GM19372 (cell line): ENCODE data around the gene SPON2.

Experiments
- ATAC-seq: cut with Tn5 transposase; IDR thresholded peaks from one replicate; pipeline ENCODE4 v1.9.1; 2021; ENCODE audit warnings: mild to moderate bottlenecking, low read depth, moderate library complexity; ENCODE audit not compliant: unreplicated experiment

Gene SPON2

DNA sequence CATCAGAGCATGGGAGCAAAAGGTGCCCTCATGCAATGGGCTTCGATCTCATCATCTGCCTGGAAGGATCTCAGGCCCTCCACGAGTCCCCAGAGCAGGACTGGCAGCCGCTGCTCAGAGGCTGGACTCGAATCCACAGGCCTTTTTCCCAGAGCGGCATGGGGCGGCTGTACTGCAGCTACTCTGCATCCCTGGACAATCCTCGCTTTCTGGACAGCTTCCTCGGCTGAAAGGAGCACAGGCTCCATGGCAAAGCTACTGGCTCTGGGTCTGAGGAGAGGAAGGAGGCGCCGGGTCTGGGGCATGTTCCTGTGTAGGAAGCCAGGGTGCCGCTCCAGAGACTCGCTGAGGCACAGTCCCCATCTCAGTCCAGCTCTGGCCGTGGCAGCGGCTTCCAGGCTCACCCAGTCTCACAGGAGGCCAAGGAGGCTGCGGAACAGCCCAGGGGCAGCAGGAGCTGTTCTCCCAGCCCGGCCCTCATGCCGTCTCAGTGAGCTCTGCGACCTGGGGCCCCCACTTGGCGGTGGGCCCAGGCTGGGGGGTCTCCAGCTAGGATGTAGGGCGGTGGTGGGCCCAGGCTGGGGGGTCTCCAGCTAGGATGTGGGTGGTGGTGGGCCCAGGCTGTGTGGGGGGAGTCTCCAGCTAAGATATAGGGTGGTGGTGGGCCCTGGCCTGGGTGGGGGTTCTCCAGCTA is 2.7 kb upstream of the SPON2 start:
- ATAC-seq: no peak

DNA sequence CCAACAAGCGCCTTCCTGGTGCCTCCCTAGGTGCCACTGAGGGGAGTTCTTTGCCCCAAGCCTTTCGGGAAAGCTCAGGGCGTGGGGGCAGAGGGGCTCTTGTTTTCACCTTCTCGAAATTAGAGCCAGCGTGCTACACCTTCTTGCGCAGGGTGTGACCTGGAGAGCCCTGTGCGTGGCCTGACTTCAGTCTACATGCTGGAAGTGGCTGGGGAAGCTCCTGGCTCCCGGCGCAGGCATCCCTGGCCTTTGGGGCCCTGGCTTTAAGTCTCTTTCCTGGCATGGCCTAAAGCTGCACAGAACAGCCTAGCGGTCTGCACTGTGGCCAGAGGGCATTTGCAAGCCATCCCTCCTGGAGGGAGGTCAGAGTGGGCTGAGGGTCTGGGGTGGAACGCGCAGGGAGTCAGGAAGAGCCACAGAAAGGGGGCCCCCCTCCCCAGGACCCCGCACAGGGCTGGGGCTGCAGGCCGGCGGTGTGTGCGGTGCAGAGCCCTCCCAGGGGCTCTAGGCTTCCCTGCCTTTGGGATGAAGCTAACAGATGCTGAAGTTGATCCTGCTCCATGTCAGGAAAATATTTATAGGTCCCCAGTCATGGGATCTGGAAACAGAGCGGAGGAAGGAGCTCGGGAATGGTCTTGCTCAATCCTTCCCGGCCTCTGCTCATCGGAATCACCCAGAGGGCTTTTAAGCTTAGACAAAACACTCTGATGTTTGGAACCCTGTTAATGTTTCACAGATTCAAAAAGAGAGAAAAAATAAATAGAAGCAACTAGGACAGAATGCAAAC is 781 bp upstream of the SPON2 start:
- ATAC-seq: no peak

DNA sequence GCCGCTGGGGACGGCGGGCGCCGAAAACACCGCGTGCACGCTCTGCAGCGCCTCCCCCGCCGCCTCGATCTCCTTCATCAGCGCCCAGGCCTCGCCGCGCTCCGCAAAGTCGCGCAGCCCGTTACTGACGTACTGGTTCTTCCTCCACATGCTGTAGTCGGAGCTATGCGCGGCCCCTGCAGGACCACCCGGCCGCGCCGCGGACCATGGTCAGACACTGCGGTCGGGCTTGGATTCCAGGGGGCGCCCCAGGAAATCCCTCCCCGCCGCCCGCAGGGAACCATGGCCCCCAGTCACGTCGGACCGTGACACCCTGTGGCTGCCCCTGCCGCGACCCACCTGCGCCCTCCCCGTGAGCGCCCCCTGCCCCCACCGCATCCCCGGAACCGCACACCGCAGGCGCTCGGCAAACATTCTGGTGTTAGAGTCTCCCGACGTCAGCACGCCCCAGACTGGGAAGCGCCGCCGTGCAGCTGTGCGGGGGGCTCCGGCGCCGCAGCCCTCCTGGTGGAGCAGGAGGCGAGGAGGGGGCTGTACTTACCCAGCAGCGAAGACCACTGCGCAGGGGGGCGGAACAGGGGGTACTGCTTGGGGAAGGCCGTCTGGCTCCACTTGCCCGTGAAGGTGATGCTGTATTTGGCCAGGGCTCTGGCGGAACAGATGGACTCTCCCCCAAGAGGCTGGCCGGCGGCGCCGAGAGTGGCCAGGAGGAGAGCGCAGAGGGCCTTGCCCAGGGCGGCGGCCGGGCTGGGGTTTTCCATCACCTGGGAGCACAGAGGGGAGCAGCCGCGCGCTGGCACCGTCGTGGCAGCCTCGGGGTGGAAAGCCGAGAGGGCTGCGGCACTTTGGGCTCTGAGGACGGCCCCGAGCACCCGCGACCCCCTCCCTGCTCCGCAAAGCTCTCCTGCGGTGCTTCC is 814 bp downstream of the SPON2 start:
- ATAC-seq: no peak

DNA sequence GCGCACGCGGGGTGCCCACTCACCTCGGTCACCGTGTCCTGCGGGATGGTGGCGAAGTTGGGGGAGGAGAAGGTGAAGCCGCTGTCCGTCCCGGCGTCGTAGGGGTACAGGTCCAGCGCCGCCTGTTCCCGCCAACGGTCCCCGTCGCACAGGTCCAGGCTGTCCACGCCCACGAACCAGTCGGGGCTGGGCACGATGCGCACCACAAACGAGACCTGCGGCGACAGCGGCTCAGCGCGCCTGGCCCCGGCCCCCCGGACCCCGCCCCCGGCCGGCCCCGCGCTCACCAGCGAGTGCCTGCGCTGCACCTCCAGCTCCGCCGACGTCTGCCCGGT is 1.4 kb downstream of the SPON2 start:
- no peak for ATAC-seq

DNA sequence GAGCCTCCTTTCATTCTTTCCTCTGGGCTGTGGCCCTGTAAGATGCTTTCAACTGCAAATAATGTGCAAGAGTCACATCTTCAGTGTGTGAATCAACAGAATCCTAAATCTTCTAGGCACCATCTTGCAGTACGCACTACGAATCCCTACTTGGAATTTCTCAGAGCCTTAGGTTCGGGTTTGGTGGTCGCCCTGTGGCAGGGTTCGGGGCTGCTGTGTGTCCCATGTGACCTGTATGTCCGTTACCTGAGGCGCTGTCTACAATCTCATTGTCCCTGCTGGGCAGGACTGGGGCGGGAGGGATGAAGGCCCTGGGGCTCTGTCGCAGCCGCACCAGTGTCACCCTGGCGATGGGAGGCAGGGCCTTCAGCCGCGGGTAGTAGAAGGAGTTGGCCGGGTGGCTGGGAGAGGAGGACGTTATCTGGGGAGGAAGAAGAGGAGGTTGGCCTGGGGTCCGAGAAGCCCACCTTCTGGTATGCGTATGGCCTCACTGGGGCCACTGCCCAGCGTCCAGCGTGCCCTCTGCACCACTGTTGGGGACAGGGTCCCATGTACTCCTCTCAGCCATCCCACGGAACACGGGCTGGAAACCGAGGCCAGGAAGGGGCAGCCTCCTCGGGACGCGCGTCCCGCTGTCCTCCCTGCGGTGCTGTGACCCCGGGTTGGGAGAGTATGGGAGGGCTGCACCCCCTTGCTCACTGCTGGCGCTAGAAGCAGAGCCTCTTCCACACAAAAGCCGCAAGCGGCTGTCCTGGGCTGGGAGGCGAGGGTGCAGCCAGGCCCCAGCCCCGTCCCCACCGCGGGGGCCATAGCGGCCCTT is 2.0 kb downstream of the SPON2 start:
- ATAC-seq: no peak

DNA sequence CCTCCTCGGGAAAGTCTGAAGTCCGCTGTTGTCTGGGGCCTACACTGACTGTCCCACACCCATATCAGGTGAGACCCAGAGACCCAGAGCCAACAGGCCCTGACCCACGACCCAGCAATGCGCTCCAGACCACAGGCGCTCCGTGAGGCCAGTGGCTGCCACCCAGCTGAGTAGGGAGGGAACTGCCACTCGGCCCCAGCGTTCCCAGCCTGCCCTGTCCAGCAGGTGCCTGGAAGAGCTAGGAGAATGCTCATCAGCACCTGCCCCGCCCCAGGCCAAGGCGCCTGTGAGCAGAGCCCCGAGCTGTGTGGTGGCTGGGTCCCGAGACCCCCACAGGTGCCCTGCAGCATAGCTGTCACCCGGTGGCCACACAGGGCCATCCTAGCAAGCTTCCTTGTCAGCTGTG is 2.7 kb downstream of the SPON2 start:
- no peak for ATAC-seq

DNA sequence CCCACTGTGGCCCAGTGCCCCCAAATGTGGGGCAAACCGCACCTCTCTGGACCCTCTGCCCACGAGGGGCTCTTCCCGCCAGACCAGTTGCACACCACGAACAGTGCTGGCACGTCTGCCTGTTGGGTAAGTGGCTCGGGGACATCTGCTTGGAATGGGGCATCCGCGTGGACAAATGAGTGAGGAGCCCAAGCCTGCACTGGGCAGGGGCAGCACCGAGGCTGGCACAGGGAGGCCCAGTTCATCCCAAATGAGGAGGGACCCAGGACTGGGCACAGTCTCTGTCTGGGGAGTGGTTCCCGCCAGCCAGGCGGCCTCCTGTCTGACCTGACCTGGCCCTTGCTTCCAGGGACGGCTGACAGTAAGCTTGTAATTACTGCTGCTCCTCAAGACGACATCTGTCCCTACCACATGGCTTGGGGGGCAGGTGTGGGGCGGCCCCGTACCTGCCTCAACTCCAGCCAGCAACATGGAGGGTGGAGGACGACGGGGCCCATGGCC is 3.2 kb downstream of the SPON2 start:
- no peak for ATAC-seq

DNA sequence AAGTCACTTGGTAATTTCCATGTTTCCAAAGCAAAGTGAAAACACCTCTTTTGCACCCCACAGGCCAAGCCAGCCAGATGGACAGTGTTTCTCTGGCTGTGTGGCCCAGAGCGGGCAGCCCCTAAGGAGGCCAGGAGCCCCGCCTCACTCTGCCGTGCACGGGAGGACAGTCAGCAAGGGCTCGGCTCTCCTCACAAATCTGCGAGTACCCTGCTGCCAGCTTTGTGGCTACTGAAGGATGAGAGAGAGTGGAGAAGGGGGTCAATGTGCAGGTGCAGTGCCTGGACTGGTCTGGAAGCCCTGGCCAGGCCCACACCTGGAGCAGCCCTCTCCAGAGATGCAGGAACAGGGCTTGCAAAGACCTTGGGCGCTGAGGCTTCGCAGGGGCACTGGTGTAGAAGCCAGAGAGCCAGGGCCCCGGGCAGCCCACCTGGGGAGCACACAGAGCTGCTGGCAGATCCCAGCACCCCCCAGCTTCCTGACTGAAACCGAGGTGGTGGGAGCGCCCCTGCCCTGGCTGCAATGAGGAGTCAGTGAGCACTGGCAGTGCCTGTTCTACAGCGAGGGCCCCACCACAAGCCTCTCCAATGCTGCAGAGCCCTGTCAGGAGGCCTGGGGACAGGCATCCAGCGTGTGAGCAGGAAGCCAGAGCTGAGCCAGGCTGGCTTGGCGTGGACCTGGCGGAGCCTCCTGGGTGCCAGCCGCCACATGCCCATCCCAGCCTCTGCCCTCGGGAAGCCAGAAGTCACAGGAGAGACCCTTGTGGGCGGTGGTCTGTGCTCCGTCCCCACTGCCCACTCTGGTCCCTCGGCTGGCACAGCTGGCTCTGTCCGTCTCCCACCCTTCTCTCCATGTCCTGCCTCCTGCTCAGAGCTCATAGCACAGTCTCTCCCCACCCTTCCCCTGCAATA is 3.9 kb downstream of the SPON2 start:
- ATAC-seq: no peak

DNA sequence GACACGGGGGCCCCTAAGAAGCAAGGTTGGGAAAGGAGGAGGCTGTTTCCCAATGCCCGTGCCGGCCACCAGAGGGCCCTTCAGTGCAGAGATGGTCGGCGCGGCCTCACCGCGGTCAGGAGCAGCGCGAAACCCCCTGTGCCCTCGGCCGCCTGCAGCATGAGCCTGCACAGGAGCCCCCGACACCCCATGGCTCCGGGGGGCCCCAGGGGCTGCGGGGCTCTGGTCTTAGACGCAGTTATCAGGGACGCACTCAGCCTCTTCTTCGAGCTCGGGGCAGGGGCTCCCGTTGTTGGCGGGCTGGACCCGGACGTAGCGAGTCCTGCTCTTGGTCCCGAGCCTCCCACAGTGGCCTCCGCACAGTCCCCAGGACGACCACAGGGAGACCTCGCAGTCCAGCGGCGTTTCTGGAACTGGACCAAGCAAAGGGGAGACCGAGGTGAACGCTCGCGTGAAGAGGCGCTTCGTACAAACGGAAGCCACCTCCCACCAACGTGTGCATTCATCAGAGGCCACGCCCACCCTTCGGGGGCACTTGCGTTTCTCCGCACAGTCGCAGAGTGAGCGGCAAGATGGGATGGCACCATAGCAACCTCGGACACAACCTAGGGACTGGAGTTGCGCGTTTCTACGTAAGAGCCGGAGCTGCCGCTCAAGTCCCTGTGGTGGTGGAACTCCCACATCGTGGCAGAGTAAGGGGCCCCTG is 5.0 kb downstream of the SPON2 start:
- peak; percentile 75 for ATAC-seq

DNA sequence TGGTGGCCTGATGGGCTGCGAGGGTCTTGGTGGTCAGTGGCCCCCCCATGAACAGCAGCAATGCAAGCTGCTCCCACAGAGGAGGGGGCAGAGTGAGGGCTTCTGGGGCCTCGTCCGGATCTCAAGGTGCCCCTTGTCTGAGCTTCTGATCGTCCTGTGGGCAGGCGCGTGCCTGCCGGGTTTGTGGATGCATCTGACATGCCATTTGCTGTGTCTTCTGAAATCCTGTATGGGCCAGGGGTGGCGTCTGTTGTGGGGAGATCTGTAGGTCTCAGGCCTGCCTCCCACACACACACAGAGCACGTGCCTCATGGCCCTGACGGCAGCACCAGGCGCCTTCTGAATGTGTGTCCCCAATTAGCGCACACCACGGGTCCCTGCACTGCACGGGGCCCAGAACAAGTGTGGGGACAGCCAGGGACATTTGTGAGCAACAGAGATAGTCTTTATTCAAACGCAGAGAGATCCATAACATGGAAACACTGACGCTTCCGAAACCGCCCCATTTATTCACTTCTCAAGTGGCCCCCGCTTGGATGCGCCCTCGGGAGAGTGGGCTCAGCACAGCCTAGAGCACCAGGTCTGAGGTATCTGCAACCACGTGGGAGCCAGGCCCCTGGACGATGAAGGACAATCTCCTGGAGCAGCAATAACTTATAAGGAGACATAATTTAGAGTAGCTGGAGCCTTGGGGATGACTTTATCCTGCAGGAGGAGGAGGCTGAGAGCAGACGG is 5.7 kb downstream of the SPON2 start:
- no peak for ATAC-seq

DNA sequence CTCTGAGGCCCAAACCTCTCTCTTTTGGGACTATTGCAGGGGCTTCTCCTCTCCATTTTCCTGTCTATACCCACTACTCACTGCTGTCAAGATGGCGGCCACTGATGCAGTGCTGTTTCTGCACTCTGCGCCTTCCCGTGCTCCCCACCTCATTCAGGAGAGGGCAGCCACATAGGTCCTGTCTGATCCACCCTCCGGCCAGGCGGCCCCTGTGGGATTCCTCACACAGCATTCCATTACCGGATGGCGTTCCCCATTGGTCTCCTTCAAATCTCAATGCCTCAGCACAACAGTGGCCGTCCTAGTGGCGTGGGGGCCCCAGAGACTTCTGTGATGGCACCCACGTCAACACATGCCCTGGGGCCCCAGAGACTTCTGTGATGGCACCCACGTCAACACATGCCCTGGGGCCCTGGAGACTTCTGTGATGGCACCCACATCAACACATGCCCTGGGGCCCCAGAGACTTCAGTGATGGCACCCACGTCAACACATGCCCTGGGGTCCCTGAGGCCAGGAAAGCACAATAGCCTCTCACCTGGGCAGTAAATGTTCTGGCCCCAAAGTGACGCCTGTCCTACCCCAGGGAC is 7.3 kb downstream of the SPON2 start:
- ATAC-seq: no peak

DNA sequence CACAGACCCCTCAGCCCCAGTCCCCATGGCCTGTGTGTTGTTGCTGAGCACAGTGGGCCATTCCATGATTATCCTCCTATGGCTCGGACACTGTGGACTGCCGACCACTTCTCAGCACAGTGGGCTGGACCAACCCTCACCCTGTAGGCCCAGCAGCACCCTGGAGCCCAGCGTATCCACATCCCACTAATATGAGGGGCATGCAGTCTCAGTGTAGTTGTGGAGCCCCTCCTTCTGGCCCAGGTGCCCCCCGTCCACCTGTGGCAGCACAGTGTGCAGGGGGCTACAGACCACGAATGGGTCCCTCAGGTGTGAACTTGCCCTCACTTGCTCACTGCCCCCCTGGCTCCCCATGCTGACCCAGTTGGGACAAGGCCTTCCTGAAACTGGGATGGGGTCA is 7.9 kb downstream of the SPON2 start:
- ATAC-seq: no peak

DNA sequence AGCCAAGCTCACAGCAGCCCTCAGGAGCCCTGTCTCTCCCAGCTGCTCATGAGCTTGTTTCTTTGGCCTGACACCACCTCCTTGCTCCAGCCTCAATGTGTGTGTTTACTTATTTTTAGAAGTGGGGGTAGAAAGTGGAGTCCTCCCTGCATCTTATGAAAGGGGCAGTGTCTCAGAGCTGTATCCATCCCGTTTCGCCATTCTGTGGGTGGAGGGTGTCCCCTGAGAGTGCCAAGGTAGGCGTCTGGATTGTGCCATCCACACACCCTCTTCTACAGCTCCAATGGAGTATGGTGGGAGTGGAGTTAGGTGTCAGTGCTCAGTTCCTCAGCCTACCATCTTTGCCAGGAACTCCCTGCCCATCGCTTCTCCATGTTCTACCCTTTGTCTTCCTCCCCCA is 8.3 kb downstream of the SPON2 start:
- ATAC-seq: no peak

DNA sequence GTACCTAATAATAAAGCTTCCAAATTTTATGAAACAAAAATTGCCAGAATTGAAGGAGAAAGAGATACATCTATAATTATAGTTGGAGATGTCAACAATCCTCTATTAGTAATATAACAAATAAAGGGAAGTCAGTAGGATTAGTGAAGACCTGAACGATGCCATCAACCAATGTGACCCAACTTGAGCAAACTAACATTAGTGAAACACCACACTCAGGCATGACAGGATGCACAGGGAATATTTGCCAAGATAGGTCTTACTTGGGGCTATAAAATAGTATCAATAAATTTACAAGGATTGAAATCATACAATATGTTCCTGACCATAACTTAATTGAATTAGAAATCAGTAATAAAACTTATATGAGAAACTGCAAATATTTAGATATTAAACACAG is 12.0 kb downstream of the SPON2 start:
- ATAC-seq: no peak

DNA sequence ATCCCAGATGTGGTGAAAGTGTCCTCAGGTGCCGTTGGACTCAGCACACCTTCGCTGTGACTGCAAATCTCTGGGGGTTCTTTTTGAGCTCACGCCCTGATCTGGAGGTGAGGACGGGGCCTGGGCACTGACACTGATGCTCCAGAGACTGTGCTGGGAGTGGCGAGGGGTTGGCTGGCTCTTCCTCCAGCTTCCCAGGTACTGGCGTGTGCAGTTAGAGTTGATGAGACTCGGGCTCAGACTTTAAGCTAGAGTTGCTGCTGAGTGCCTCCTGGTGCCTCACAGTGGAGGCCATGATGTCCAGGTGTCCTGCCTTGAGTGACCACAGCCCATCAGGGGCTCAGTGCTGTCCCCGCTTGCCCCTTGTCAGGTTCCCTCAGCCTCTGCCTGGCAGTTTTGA is 16.3 kb downstream of the SPON2 start:
- no peak for ATAC-seq

DNA sequence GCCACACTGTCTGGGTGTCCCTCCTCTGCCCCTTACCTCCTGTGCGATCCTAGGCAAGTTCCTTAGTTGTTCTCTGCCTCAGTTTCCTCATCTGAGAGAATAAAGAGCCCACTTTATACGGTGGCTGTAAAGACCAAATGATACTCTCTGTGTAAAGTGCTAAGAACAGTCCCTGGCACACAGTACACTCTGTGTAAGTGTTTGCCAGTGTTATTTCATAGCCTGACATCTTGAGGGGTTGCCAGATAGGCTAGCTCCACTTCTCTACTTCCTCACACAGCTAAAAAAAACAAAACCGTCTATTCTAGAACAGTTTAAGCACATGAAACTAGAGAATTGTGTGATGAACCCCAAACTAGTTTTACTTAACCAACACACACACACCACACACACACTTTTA is 17.1 kb downstream of the SPON2 start:
- ATAC-seq: no peak

DNA sequence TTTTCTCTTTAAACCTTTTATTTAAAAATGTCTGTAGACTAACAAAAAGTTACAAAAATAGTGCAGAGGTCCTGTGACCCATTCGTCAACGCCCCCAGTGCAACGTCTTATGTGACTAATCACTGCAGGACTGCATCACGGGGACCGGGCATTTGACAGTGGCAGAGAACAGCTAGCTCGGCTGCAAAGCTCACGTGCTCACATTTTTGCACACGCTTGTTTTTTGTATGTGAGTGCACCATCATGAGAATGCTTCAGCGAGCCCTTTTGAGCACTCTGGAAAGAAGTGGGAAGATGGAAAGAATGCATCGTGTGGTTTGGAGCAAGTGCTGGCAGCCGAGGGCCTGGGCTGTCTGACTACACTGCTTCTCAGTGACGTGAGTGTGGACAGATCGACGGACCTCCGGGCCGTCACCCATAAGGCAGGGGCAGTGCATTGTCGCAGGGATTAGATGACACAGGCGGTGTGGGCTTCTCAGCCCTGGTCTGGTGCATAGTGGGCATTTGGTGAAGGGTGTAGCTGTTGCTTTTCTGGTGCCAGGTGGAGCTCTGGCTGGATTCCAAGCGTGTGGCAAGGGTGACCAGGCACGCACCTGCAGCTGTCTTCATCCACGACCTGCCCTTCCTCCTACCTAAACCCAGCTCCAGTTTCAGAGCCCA is 17.7 kb downstream of the SPON2 start:
- no peak for ATAC-seq
